HCT116 (cell line): Measurements from ENCODE around the gene PNPLA5. TPM values are rescaled to one million over a fixed set of nuclear protein-coding genes. Genes with fewer than 3 reads are reported as not detected.

Experiments used
- ATAC-seq: fragments of 200-7000 bp; cut with Tn5 transposase; 2 replicates; pipeline ENCODE4 v1.9.1; 2020; ENCODE audit warnings: mild to moderate bottlenecking, moderate library complexity
- BruUV-seq: library from RNA; stranded (reverse); fragments of 400-500 nt; replicated peaks from 2 replicates; lab custom pipeline; 2021; lab: Mats Ljungman, UMichigan
- CTCF ChIA-PET: fragments of 300-600 bp; sonication (Branson Sonifier 250); formaldehyde crosslinking; loops from one replicate; lab custom pipeline; 2021; ENCODE audit warnings: antibody characterized with exemption; lab: Charles Lee
- POLR2A ChIA-PET: fragments of 300-600, 350-600 bp; sonication (Branson Sonifier 250); formaldehyde crosslinking; loops from one replicate; lab custom pipeline; 2021; ENCODE audit warnings: antibody characterized with exemption; lab: Charles Lee
- RAD21 ChIA-PET, 2 experiments: fragments of 300-600 bp; sonication (Branson Sonifier 250); formaldehyde crosslinking; loops; one replicate each; lab custom pipeline; 2023; ENCODE audit warnings: low total read pairs in 2 of 2; ENCODE audit not compliant: uncharacterized antibody in 2 of 2, unreplicated experiment in 2 of 2, low non-redundant PET in 1 of 2; lab: Charles Lee
- DNase-seq: peaks from one replicate; pipeline ENCODE4 v3.0.0-alpha.2; 2010; ENCODE audit warnings: low read depth, low spot score
- H2AFZ ChIP-seq: fragments of 200-600 bp; shearing (Covaris generic), sonication (generic); 2 replicates; pipeline ENCODE4 v1.6.1; 2017; ENCODE audit warnings: low read depth, mixed run types, mixed read lengths, antibody characterized with exemption, low read length; ENCODE audit not compliant: poor library complexity, severe bottlenecking
- H3K27ac ChIP-seq: 2 replicates; pipeline ENCODE4 v1.5.1; 2012; ENCODE audit warnings: low read depth, low read length
- H3K27me3 ChIP-seq: fragments of 200-600 bp; sonication (generic); 2 replicates; pipeline ENCODE4 v1.6.1; 2016; ENCODE audit warnings: mixed run types, low read length, mixed read lengths; ENCODE audit not compliant: insufficient read depth
- H3K36me3 ChIP-seq, 2 experiments: fragments of 200-500 bp in 1 of 2; fragments of 200-600 bp in 1 of 2; sonication (Bioruptor generic) in 1 of 2; sonication (generic) in 1 of 2; 2 replicates each; pipeline versions ENCODE4 v1.5.1 to v1.6.1; 2014 to 2016; ENCODE audit warnings: low read length in 2 of 2, inconsistent platforms in 1 of 2, mixed read lengths in 1 of 2, mixed run types in 1 of 2; ENCODE audit not compliant: insufficient read depth in 2 of 2, control insufficient read depth in 1 of 2
- H3K4me1 ChIP-seq, 2 experiments: fragments of 200-600 bp in 1 of 2; sonication (generic) in 1 of 2; 2 replicates each; pipeline versions ENCODE4 v1.5.1 to v1.6.1; 2012 to 2017; ENCODE audit warnings: low read length in 2 of 2, inconsistent platforms in 1 of 2, mild to moderate bottlenecking in 1 of 2, mixed read lengths in 1 of 2, mixed run types in 1 of 2, moderate library complexity in 1 of 2; ENCODE audit not compliant: insufficient read depth in 2 of 2, control insufficient read depth in 1 of 2
- H3K4me2 ChIP-seq: fragments of 200-600 bp; sonication (generic); 2 replicates; pipeline ENCODE4 v1.6.1; 2017; ENCODE audit warnings: mixed run types, low read length, mixed read lengths
- H3K4me3 ChIP-seq, 2 experiments: fragments of 200-600 bp in 1 of 2; sonication (generic) in 1 of 2; replicated peaks in 1 of 2; 2 replicates each; pipeline ENCODE4 v1.5.1; 2011 to 2016; ENCODE audit warnings: low read length in 2 of 2, control low read depth in 1 of 2, low read depth in 1 of 2, mild to moderate bottlenecking in 1 of 2, mixed read lengths in 1 of 2, mixed run types in 1 of 2
- H3K79me2 ChIP-seq: fragments of 200-600 bp; sonication (generic); 2 replicates; pipeline ENCODE4 v1.6.1; 2017; ENCODE audit warnings: mild to moderate bottlenecking, mixed run types, low read length, moderate library complexity, mixed read lengths; ENCODE audit not compliant: insufficient read depth
- H3K9ac ChIP-seq: fragments of 200-600 bp; sonication (generic); 2 replicates; pipeline ENCODE4 v1.6.1; 2016; ENCODE audit warnings: low read length, mixed read lengths
- H3K9me2 ChIP-seq: fragments of 200-600 bp; sonication (generic), shearing (Covaris generic); 2 replicates; pipeline ENCODE4 v1.6.1; 2017; ENCODE audit warnings: mixed run types, mild to moderate bottlenecking, moderate library complexity; ENCODE audit not compliant: insufficient read depth
- H3K9me3 ChIP-seq, 2 experiments: fragments of 200-500 bp in 1 of 2; fragments of 200-600 bp in 1 of 2; sonication (Bioruptor generic) in 1 of 2; sonication (generic) in 1 of 2; 2 replicates each; pipeline ENCODE4 v1.6.1; 2014 to 2017; ENCODE audit warnings: low read length in 2 of 2, mixed read lengths in 2 of 2, inconsistent platforms in 1 of 2, low read depth in 1 of 2, mild to moderate bottlenecking in 1 of 2, mixed run types in 1 of 2, moderate library complexity in 1 of 2; ENCODE audit not compliant: control insufficient read depth in 1 of 2, insufficient read depth in 1 of 2
- H4K20me1 ChIP-seq: fragments of 200-600 bp; sonication (generic), shearing (Covaris generic); 2 replicates; pipeline ENCODE4 v1.6.1; 2017; ENCODE audit warnings: mixed run types, mild to moderate bottlenecking, moderate library complexity; ENCODE audit not compliant: insufficient read depth
- EGR1 ChIP-seq: IDR thresholded peaks from 2 replicates; pipeline ENCODE4 v1.6.1; 2012; ENCODE audit warnings: low read depth
- RAD21 ChIP-seq: IDR thresholded peaks from 2 replicates; pipeline ENCODE4 v1.6.1; 2012; ENCODE audit warnings: low read depth, mild to moderate bottlenecking
- intact Hi-C: fragments of 100-400 bp; cut with micrococcal nuclease; formaldehyde crosslinking; loops from 2 replicates; pipeline ENCODE4 v1.10.0; 2022
- total RNA-seq: library from RNA; stranded (reverse); gene quantifications from one replicate; pipeline ENCODE4 v1.2.1, GENCODE V29; 2021; ENCODE audit not compliant: unreplicated experiment
- TF ChIP-seq, protein P1 (sequence below), 3 experiments: fragments of 200-600 bp in 1 of 3; sonication (generic) in 1 of 3; IDR thresholded peaks in 2 of 3; conservative IDR thresholded peaks in 1 of 3; 2 replicates each; pipeline ENCODE4 v1.5.1; 2012 to 2017; ENCODE audit warnings: low read depth in 2 of 3, low read length in 2 of 3, antibody characterized with exemption in 1 of 3, borderline replicate concordance in 1 of 3, control low read depth in 1 of 3, mild to moderate bottlenecking in 1 of 3, mixed read lengths in 1 of 3, mixed run types in 1 of 3, moderate library complexity in 1 of 3; ENCODE audit not compliant: insufficient read depth in 1 of 3
- TF ChIP-seq, protein P2 (sequence below): IDR thresholded peaks from 2 replicates; pipeline ENCODE4 v1.6.1; 2012

PNPLA5 gene
- total RNA-seq, 1 experiment from 2014 or later: 2.9 TPM

DNA sequence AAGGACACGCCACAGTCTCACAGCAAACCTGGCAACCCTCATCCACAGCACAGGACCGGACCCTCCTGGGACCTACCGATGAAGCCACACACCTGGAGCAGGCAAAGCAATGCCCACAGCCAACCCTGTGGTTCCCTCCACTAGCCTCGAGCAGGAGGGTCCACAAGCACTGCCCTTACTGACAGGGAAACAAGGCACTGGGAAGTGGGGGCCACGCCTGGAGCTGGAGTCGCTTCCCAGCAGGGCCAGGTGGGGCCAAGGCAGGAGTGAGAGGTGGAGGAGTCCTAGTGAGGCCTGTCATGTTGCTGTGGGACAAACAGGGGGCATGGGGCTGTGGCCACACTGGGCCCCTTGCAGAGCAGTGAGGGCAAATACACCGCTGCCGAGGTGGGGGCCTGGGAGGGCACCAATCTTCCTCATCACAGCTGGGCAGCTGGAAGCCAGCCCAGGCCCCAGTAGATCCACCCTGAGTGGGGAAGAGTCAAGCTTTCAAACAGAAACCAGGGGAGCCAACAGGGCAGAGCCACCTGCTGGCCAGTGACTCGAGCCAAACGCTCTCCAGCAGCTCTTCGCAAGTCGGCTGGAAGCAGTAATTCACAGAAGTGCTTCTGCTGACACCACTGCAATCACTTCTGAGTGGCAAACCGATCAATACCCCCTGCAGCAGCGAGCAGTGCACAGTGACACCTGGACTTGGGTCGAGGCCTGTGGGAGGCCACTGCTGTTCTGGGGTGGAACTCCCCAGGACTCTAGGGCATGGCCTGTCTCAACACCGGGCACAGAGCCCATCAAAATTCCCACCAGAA, 43.2 kb downstream of the PNPLA5 start:
- Histone ChIP-seq H3K36me3 (no peaks in the 10 kb centered on the region), H3K4me2 (no peak overlapping the region), H3K27ac (no peak overlapping the region), H3K4me1 (no peaks in the 10 kb centered on the region), H3K79me2 (peaks cover 48% of the 10 kb centered on the region; the same call in 1 of the 2 replicates), H3K27me3 (peaks cover 5% of the 10 kb centered on the region; the same call in 1 of the 2 replicates), H3K9me2 (no peaks in the 10 kb centered on the region), H3K4me3 (no peak overlapping the region), H4K20me1 (no peaks in the 10 kb centered on the region), H3K9me3 (no peaks in the 10 kb centered on the region), H2AFZ (no peak overlapping the region), H3K9ac (no peak overlapping the region)
- TF ChIP-seq EGR1 (no peak), RAD21 (peak; percentile 20; the same call in 1 of the 2 replicates)
- TF ChIP-seq, protein P1, sequence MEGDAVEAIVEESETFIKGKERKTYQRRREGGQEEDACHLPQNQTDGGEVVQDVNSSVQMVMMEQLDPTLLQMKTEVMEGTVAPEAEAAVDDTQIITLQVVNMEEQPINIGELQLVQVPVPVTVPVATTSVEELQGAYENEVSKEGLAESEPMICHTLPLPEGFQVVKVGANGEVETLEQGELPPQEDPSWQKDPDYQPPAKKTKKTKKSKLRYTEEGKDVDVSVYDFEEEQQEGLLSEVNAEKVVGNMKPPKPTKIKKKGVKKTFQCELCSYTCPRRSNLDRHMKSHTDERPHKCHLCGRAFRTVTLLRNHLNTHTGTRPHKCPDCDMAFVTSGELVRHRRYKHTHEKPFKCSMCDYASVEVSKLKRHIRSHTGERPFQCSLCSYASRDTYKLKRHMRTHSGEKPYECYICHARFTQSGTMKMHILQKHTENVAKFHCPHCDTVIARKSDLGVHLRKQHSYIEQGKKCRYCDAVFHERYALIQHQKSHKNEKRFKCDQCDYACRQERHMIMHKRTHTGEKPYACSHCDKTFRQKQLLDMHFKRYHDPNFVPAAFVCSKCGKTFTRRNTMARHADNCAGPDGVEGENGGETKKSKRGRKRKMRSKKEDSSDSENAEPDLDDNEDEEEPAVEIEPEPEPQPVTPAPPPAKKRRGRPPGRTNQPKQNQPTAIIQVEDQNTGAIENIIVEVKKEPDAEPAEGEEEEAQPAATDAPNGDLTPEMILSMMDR (IDR thresholded peaks at IDR 0.05 in 2 of 3, conservative IDR thresholded peaks at IDR 0.05 in 1 of 3; ENCODE audit: borderline replicate concordance in 1 of 3, insufficient read depth in 1 of 3, low read depth in 2 of 3, low read length in 2 of 3): peak in 2 of 3 experiments; percentile 38 to 47; a peak in 3 of 6 replicates
- TF ChIP-seq, protein P2, sequence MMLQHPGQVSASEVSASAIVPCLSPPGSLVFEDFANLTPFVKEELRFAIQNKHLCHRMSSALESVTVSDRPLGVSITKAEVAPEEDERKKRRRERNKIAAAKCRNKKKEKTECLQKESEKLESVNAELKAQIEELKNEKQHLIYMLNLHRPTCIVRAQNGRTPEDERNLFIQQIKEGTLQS: no peak
- intact Hi-C loops: no loop called here
- ChIA-PET POLR2A (no interaction called here), RAD21 (no interaction called here), CTCF (interaction anchor here (0.6 kb wide), 2 partner anchors 35 to 37 kb away, joined by 3 to 5 read pairs; no protein-coding TSS in a partner anchor)
- peak; percentile 72 for ATAC-seq
- BruUV-seq: no TSS peak
- DNase-seq: peak; percentile 4
